ENCODE measurements around the gene TBC1D1.

Gene TBC1D1

GRCh38 chr4:37890801-37891259 lies at the start of gene TBC1D1:
TSS of gene TBC1D1 (plus strand) at chr4:37891084. CDS start at chr4:37902096, 11,012 bp downstream.
- Mint-ChIP-seq H3K36me3 (ENCODE audit: low read depth) (peaks cover 5% of the 10 kb centered on the region), H3K4me1 (ENCODE audit: low read depth) (peaks cover 33% of the 10 kb centered on the region), H3K27me3 (ENCODE audit: low read depth) (peaks cover 2% of the 10 kb centered on the region), H3K9me3 (no peaks in the 10 kb centered on the region), H3K27ac (peak within 1 kb of the TSS; percentile 82), H3K4me3 (peak within 1 kb of the TSS; percentile 86)
- DNase-seq (ENCODE audit: low spot score): no peak

GRCh38 chr4:37844204-37844603 lies 46.7 kb upstream of the TBC1D1 start:
- Mint-ChIP-seq H3K4me3 (no peak overlapping the region), H3K9me3 (no peaks in the 10 kb centered on the region), H3K36me3 (ENCODE audit: low read depth) (peaks cover 54% of the 10 kb centered on the region), H3K27me3 (ENCODE audit: low read depth) (no peaks in the 10 kb centered on the region), H3K27ac (no peak overlapping the region), H3K4me1 (ENCODE audit: low read depth) (no peaks in the 10 kb centered on the region)
- DNase-seq (ENCODE audit: low spot score): no peak

- Mint-ChIP-seq H3K27me3 (ENCODE audit: low read depth) (no peaks in the 10 kb centered on the region), H3K4me1 (ENCODE audit: low read depth) (no peaks in the 10 kb centered on the region), H3K36me3 (ENCODE audit: low read depth) (peaks cover 51% of the 10 kb centered on the region)
Observed at GRCh38 chr4:37845201-37845600, 45.7 kb upstream of the TBC1D1 start.

GRCh38 chr4:37847311-37847884 lies 43.5 kb upstream of the TBC1D1 start:
- Mint-ChIP-seq H3K9me3 (no peaks in the 10 kb centered on the region), H3K27ac (no peak overlapping the region), H3K4me3 (no peak overlapping the region), H3K36me3 (ENCODE audit: low read depth) (peaks cover 42% of the 10 kb centered on the region), H3K4me1 (ENCODE audit: low read depth) (no peaks in the 10 kb centered on the region), H3K27me3 (ENCODE audit: low read depth) (no peaks in the 10 kb centered on the region)
- DNase-seq (ENCODE audit: low spot score): no peak

More at GRCh38 chr4:37845201-37845600, 45.7 kb upstream of the TBC1D1 start:
- no peak overlapping the region for H3K27ac Mint-ChIP-seq
- H3K4me3 Mint-ChIP-seq: no peak overlapping the region
- H3K9me3 Mint-ChIP-seq: no peaks in the 10 kb centered on the region
- no peak for DNase-seq (ENCODE audit: low spot score)

- no peak for DNase-seq (ENCODE audit: low spot score)
- Mint-ChIP-seq H3K27ac (no peak overlapping the region), H3K9me3 (no peaks in the 10 kb centered on the region), H3K36me3 (ENCODE audit: low read depth) (peaks cover 35% of the 10 kb centered on the region), H3K4me3 (no peak overlapping the region), H3K4me1 (ENCODE audit: low read depth) (peaks cover 2% of the 10 kb centered on the region), H3K27me3 (ENCODE audit: low read depth) (no peaks in the 10 kb centered on the region)
Observed at GRCh38 chr4:37852376-37852775, 38.5 kb upstream of the TBC1D1 start.

GRCh38 chr4:37858112-37858511 lies 32.8 kb upstream of the TBC1D1 start:
- Mint-ChIP-seq H3K9me3 (no peaks in the 10 kb centered on the region), H3K4me1 (ENCODE audit: low read depth) (peaks cover 2% of the 10 kb centered on the region), H3K4me3 (no peak overlapping the region), H3K36me3 (ENCODE audit: low read depth) (peaks cover 29% of the 10 kb centered on the region), H3K27me3 (ENCODE audit: low read depth) (no peaks in the 10 kb centered on the region), H3K27ac (no peak overlapping the region)
- no peak for DNase-seq (ENCODE audit: low spot score)

- H3K27me3 Mint-ChIP-seq (ENCODE audit: low read depth): no peaks in the 10 kb centered on the region
- DNase-seq (ENCODE audit: low spot score): no peak
- H3K4me1 Mint-ChIP-seq (ENCODE audit: low read depth): peaks cover 2% of the 10 kb centered on the region
- no peak overlapping the region for H3K4me3 Mint-ChIP-seq
- H3K36me3 Mint-ChIP-seq (ENCODE audit: low read depth): peaks cover 32% of the 10 kb centered on the region
- H3K27ac Mint-ChIP-seq: no peak overlapping the region
- H3K9me3 Mint-ChIP-seq: no peaks in the 10 kb centered on the region
Observed at GRCh38 chr4:37858872-37859271, 32.0 kb upstream of the TBC1D1 start.

GRCh38 chr4:37860266-37860665 lies 30.6 kb upstream of the TBC1D1 start:
- DNase-seq (ENCODE audit: low spot score): no peak
- Mint-ChIP-seq H3K9me3 (no peaks in the 10 kb centered on the region), H3K27me3 (ENCODE audit: low read depth) (no peaks in the 10 kb centered on the region), H3K27ac (no peak overlapping the region), H3K4me3 (no peak overlapping the region), H3K4me1 (ENCODE audit: low read depth) (no peaks in the 10 kb centered on the region), H3K36me3 (ENCODE audit: low read depth) (peaks cover 27% of the 10 kb centered on the region)

- peaks cover 38% of the 10 kb centered on the region for H3K36me3 Mint-ChIP-seq (ENCODE audit: low read depth)
- H3K27ac Mint-ChIP-seq: no peak overlapping the region
Observed at GRCh38 chr4:37862961-37863360, 27.9 kb upstream of the TBC1D1 start.

GRCh38 chr4:37864786-37865185 lies 26.1 kb upstream of the TBC1D1 start:
- Mint-ChIP-seq H3K4me3 (no peak overlapping the region), H3K27ac (no peak overlapping the region), H3K9me3 (no peaks in the 10 kb centered on the region), H3K4me1 (ENCODE audit: low read depth) (no peaks in the 10 kb centered on the region), H3K27me3 (ENCODE audit: low read depth) (no peaks in the 10 kb centered on the region), H3K36me3 (ENCODE audit: low read depth) (peaks cover 38% of the 10 kb centered on the region)
- no peak for DNase-seq (ENCODE audit: low spot score)

More at GRCh38 chr4:37862961-37863360, 27.9 kb upstream of the TBC1D1 start:
- Mint-ChIP-seq H3K27me3 (ENCODE audit: low read depth) (no peaks in the 10 kb centered on the region), H3K9me3 (no peaks in the 10 kb centered on the region), H3K4me1 (ENCODE audit: low read depth) (no peaks in the 10 kb centered on the region), H3K4me3 (no peak overlapping the region)
- DNase-seq (ENCODE audit: low spot score): no peak

- Mint-ChIP-seq H3K4me1 (ENCODE audit: low read depth) (no peaks in the 10 kb centered on the region), H3K9me3 (no peaks in the 10 kb centered on the region), H3K27me3 (ENCODE audit: low read depth) (no peaks in the 10 kb centered on the region), H3K4me3 (no peak overlapping the region), H3K36me3 (ENCODE audit: low read depth) (peaks cover 38% of the 10 kb centered on the region), H3K27ac (no peak overlapping the region)
- no peak for DNase-seq (ENCODE audit: low spot score)
Observed at GRCh38 chr4:37865450-37865849, 25.4 kb upstream of the TBC1D1 start.

GRCh38 chr4:37867102-37867501 lies 23.8 kb upstream of the TBC1D1 start:
- DNase-seq (ENCODE audit: low spot score): no peak
- Mint-ChIP-seq H3K4me1 (ENCODE audit: low read depth) (peaks cover 6% of the 10 kb centered on the region), H3K27me3 (ENCODE audit: low read depth) (no peaks in the 10 kb centered on the region), H3K27ac (no peak overlapping the region), H3K4me3 (no peak overlapping the region), H3K36me3 (ENCODE audit: low read depth) (peaks cover 36% of the 10 kb centered on the region), H3K9me3 (no peaks in the 10 kb centered on the region)

- H3K9me3 Mint-ChIP-seq: no peaks in the 10 kb centered on the region
- no peak for DNase-seq (ENCODE audit: low spot score)
- H3K27ac Mint-ChIP-seq: no peak overlapping the region
- H3K4me1 Mint-ChIP-seq (ENCODE audit: low read depth): peaks cover 16% of the 10 kb centered on the region
- peaks cover 32% of the 10 kb centered on the region for H3K36me3 Mint-ChIP-seq (ENCODE audit: low read depth)
- no peak overlapping the region for H3K4me3 Mint-ChIP-seq
- no peaks in the 10 kb centered on the region for H3K27me3 Mint-ChIP-seq (ENCODE audit: low read depth)
Observed at GRCh38 chr4:37868238-37868637, 22.6 kb upstream of the TBC1D1 start.

GRCh38 chr4:37872310-37872988 lies 18.4 kb upstream of the TBC1D1 start:
- no peaks in the 10 kb centered on the region for H3K9me3 Mint-ChIP-seq
- DNase-seq (ENCODE audit: low spot score): no peak
- H3K27ac Mint-ChIP-seq: peak overlapping the region; percentile 68
- H3K27me3 Mint-ChIP-seq (ENCODE audit: low read depth): no peaks in the 10 kb centered on the region
- H3K4me1 Mint-ChIP-seq (ENCODE audit: low read depth): peaks cover 23% of the 10 kb centered on the region
- H3K36me3 Mint-ChIP-seq (ENCODE audit: low read depth): peaks cover 15% of the 10 kb centered on the region
- peak overlapping the region; percentile 26 for H3K4me3 Mint-ChIP-seq

Measured in T-helper 2 cell treated with Interferon-gamma antibody and Interleukin-4, amounts not matched to agents 5 μg/mL and 100 μg/mL, for 36 hours (primary cell).